Gastrocnemius medialis (tissue), 4 donors: ENCODE measurements around the gene MLST8. TPM values are rescaled to one million over a fixed set of nuclear protein-coding genes. Genes with fewer than 3 reads are reported as not detected.

ENCODE experiments used
- ATAC-seq, 2 donors: fragments of 150-250 bp; one replicate each; pipeline ENCODE4 v1.9.1; 2016
- DNase-seq, 2 donors: peaks; one replicate each; pipeline ENCODE4 v3.0.0-alpha.2; 2019
- H3K27ac ChIP-seq, 4 donors: fragments of 200-600 bp; sonication (generic); 1 replicate in 1 of 4; 2 replicates in 3 of 4; pipeline ENCODE4 v1.5.1; 2016 to 2018; ENCODE audit warnings: mild to moderate bottlenecking in 2 of 4, moderate library complexity in 1 of 4
- H3K27me3 ChIP-seq, 3 donors: fragments of 200-600 bp; sonication (generic) in 2 of 3; 1 replicate in 1 of 3; 2 replicates in 2 of 3; pipeline versions ENCODE4 v1.5.1 to v1.6.0; 2016 to 2019; ENCODE audit warnings: mild to moderate bottlenecking in 1 of 3, moderate library complexity in 1 of 3
- H3K36me3 ChIP-seq, 2 donors: fragments of 200-600 bp; sonication (generic) in 1 of 2; one replicate each; pipeline ENCODE4 v1.5.1; 2017 to 2018
- H3K4me1 ChIP-seq, 2 donors: fragments of 200-600 bp; sonication (generic) in 1 of 2; one replicate each; pipeline ENCODE4 v1.5.1; 2016 to 2017; ENCODE audit warnings: mild to moderate bottlenecking in 2 of 2
- H3K4me3 ChIP-seq, 4 donors: fragments of 200-600 bp; sonication (generic) in 3 of 4; 1 replicate in 1 of 4; 2 replicates in 3 of 4; pipeline ENCODE4 v1.5.1; 2016 to 2019; ENCODE audit warnings: mild to moderate bottlenecking in 2 of 4
- H3K9me3 ChIP-seq, 3 donors: fragments of 200-600 bp; sonication (generic) in 2 of 3; 1 replicate in 1 of 3; 2 replicates in 2 of 3; pipeline ENCODE4 v1.5.1; 2016 to 2019
- CTCF ChIP-seq, 5 experiments: fragments of 450-650 bp in 3 of 5; fragments of 200-600 bp in 2 of 5; sonication (generic) in 2 of 5; IDR thresholded peaks in 4 of 5; conservative IDR thresholded peaks in 1 of 5; 1 replicate in 4 of 5; 2 replicates in 1 of 5; pipeline ENCODE4 v1.5.1; 2016 to 2019; ENCODE audit warnings: antibody characterized with exemption in 5 of 5, mild to moderate bottlenecking in 3 of 5, moderate library complexity in 3 of 5
- POLR2A ChIP-seq, 2 donors: fragments of 450-650 bp; IDR thresholded peaks; one replicate each; pipeline ENCODE4 v1.6.1; 2017; ENCODE audit warnings: antibody characterized with exemption in 2 of 2, mild to moderate bottlenecking in 2 of 2, moderate library complexity in 2 of 2
- in situ Hi-C, 4 donors: fragments of 200-750 bp; cut with MboI; loops; one replicate each; pipeline versions ENCODE4 v1.15.0 to v1.8.0; 2017; ENCODE audit warnings: low sequenced_read_pairs in 4 of 4
- intact Hi-C: fragments of 100-400 bp; cut with DNase I; formaldehyde crosslinking; loops from one replicate; pipeline ENCODE4 v1.15.1; 2023; ENCODE audit warnings: low total_unique reads
- total RNA-seq, 4 donors: library from RNA; depleted of rRNA; stranded (reverse); fragments of >200 nt; gene quantifications; one replicate each; pipeline versions ENCODE4 v1.1.0 to v1.2.3, GENCODE V29; 2016

Gene MLST8
- total RNA-seq, 4 donors from 2014 or later, result 40.3 to 77.0 (median 73.5) TPM

- intact Hi-C loops (no loop called here), in situ Hi-C loops (no loop called here)
- no peak for DNase-seq
- no peak overlapping the region for H3K27ac ChIP-seq
- TF ChIP-seq POLR2A (IDR thresholded peaks at IDR 0.05) (no peak), CTCF (IDR thresholded peaks at IDR 0.05 in 4 of 5, conservative IDR thresholded peaks at IDR 0.05 in 1 of 5) (no peak)
- no peak overlapping the region for H3K4me3 ChIP-seq
- peaks cover 13% of the 10 kb centered on the region in 2 donors for H3K4me1 ChIP-seq
- no peaks in the 10 kb centered on the region for H3K9me3 ChIP-seq
- no peak for ATAC-seq
- H3K27me3 ChIP-seq, result peaks cover 10 to 18% (median 17%) of the 10 kb centered on the region in 3 donors
- peaks cover 0 to 62% of the 10 kb centered on the region in 2 donors for H3K36me3 ChIP-seq
Observed at GRCh38 chr16:2235234-2235651, 30.0 kb downstream of the MLST8 start.

- Histone ChIP-seq H3K27me3 (peaks cover 10 to 18% (median 17%) of the 10 kb centered on the region in 3 donors), H3K27ac (no peak overlapping the region), H3K36me3 (peaks cover 0 to 60% of the 10 kb centered on the region in 2 donors), H3K4me3 (no peak overlapping the region), H3K9me3 (no peaks in the 10 kb centered on the region), H3K4me1 (peaks cover 13% of the 10 kb centered on the region in 2 donors)
- in situ Hi-C loops (no loop called here), intact Hi-C loops (no loop called here)
- ATAC-seq (no peak), DNase-seq (no peak)
- TF ChIP-seq CTCF (IDR thresholded peaks at IDR 0.05 in 4 of 5, conservative IDR thresholded peaks at IDR 0.05 in 1 of 5) (no peak), POLR2A (IDR thresholded peaks at IDR 0.05) (no peak)
Observed at GRCh38 chr16:2235695-2236336, 30.6 kb downstream of the MLST8 start.

GRCh38 chr16:2236337-2237101 lies 31.3 kb downstream of the MLST8 start, which contains the start of gene DNASE1L2:
Gene DNASE1L2, plus strand, starts transcription at chr16:2236444. Its CDS starts 373 bp downstream, at chr16:2236817.
- peaks cover 0 to 54% of the 10 kb centered on the region in 2 donors for H3K36me3 ChIP-seq
- intact Hi-C loops, result no loop called here
- ATAC-seq (no peak), DNase-seq (no peak)
- H3K27ac ChIP-seq, result no peak within 1 kb of the TSS
- in situ Hi-C loops, result no loop called here
- no peaks in the 10 kb centered on the region for H3K9me3 ChIP-seq
- TF ChIP-seq POLR2A (IDR thresholded peaks at IDR 0.05), result no peak
- no peak for TF ChIP-seq CTCF (IDR thresholded peaks at IDR 0.05 in 4 of 5, conservative IDR thresholded peaks at IDR 0.05 in 1 of 5)
- peaks cover 13% of the 10 kb centered on the region in 2 donors for H3K4me1 ChIP-seq
- H3K27me3 ChIP-seq, result peaks cover 10 to 18% (median 17%) of the 10 kb centered on the region in 3 donors
- peak within 1 kb of the TSS in 2 of 4 donors; percentile 5 to 7 for H3K4me3 ChIP-seq

DNA sequence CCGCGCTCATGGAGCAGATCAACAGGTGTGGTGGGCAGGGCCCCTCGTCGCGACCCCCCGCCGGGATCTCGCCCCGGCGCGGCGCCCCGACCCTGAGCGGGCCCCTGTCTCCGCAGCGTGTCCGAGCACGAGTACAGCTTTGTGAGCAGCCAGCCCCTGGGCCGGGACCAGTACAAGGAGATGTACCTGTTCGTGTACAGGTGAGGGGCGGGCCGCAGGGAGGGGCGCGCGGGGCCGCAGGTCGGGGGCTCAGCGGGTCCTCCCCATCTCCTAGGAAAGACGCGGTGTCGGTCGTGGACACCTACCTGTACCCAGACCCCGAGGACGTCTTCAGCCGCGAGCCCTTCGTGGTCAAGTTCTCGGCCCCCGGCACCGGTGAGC lies 31.8 kb downstream of the MLST8 start:
- peaks cover 13% of the 10 kb centered on the region in 2 donors for H3K4me1 ChIP-seq
- no peak for ATAC-seq
- in situ Hi-C loops, result no loop called here
- no peaks in the 10 kb centered on the region for H3K9me3 ChIP-seq
- peaks cover 0 to 54% of the 10 kb centered on the region in 2 donors for H3K36me3 ChIP-seq
- intact Hi-C loops, result no loop called here
- no peak overlapping the region for H3K4me3 ChIP-seq
- no peak for TF ChIP-seq CTCF (IDR thresholded peaks at IDR 0.05 in 4 of 5, conservative IDR thresholded peaks at IDR 0.05 in 1 of 5)
- TF ChIP-seq POLR2A (IDR thresholded peaks at IDR 0.05), result no peak
- H3K27ac ChIP-seq, result no peak overlapping the region
- H3K27me3 ChIP-seq, result peaks cover 10 to 18% (median 17%) of the 10 kb centered on the region in 3 donors
- no peak for DNase-seq
